ENCODE measurements around the gene EFNA5. TPM values are rescaled to one million over a fixed set of nuclear protein-coding genes. Genes with fewer than 3 reads are reported as not detected.

EFNA5 gene
- total and polyA plus RNA-seq, 2 experiments from 2014 or later, result 7.5 to 10.1 TPM

- no peak for TF ChIP-seq EZH2phosphoT487 (IDR thresholded peaks at IDR 0.05; ENCODE audit: unreplicated experiment)
Observed at GRCh38 chr5:107680099-107680498, 9.4 kb upstream of the EFNA5 start (continued).

- no peak overlapping the region for H2AFZ ChIP-seq
- H3K9me3 Mint-ChIP-seq, result no peaks in the 10 kb centered on the region
- no peaks in the 10 kb centered on the region for H3K36me3 Mint-ChIP-seq (ENCODE audit: low read depth)
- H3K79me2 ChIP-seq (replicated peaks; ENCODE audit: insufficient read depth), result no peaks in the 10 kb centered on the region
- no peaks in the 10 kb centered on the region for H3F3A ChIP-seq (replicated peaks; ENCODE audit: low read depth)
- peaks cover 9% of the 10 kb centered on the region for H3K27me3 Mint-ChIP-seq (ENCODE audit: insufficient read depth, low read depth, poor library complexity)
- H3K9me2 ChIP-seq (ENCODE audit: insufficient read depth), result no peaks in the 10 kb centered on the region
- peaks cover 12% of the 10 kb centered on the region for H3K4me1 ChIP-seq (ENCODE audit: insufficient read depth)
- no peak overlapping the region for H3K27ac Mint-ChIP-seq
- ATAC-seq (no peak), DNase-seq (ENCODE audit: low spot score) (no peak)
- no peaks in the 10 kb centered on the region for H4K20me1 ChIP-seq (replicated peaks; ENCODE audit: insufficient read depth)
- H3K4me1 Mint-ChIP-seq, result peaks cover 24% of the 10 kb centered on the region
- no peak for TF ChIP-seq POLR2AphosphoS5 (IDR thresholded peaks at IDR 0.05; ENCODE audit: low read depth)
- TF ChIP-seq ZNF331 (CRISPR knock-in tag; IDR thresholded peaks at IDR 0.05; ENCODE audit: low read depth), result no peak
- no peak for TF ChIP-seq EZH2 (IDR thresholded peaks at IDR 0.05; ENCODE audit: low read depth, unreplicated experiment)
- TF ChIP-seq ZNF462 (CRISPR knock-in tag; IDR thresholded peaks at IDR 0.05), result no peak
- no peak for TF ChIP-seq ETS1 (IDR thresholded peaks at IDR 0.05)
- TF ChIP-seq JUNB (IDR thresholded peaks at IDR 0.05; ENCODE audit: unreplicated experiment), result no peak
- TF ChIP-seq CREB1 (CRISPR knock-in tag; IDR thresholded peaks at IDR 0.05; ENCODE audit: low read depth), result no peak
- no peak for TF ChIP-seq ZNF114 (CRISPR knock-in tag; IDR thresholded peaks at IDR 0.05)
- TF ChIP-seq STAT1 (IDR thresholded peaks at IDR 0.05; ENCODE audit: unreplicated experiment), result no peak
- TF ChIP-seq NANOG (IDR thresholded peaks at IDR 0.05; ENCODE audit: borderline replicate concordance), result no peak
- no peak for TF ChIP-seq REST (IDR thresholded peaks at IDR 0.05; ENCODE audit: unreplicated experiment)
- no peak for TF ChIP-seq EZH2phosphoT487 (IDR thresholded peaks at IDR 0.05; ENCODE audit: unreplicated experiment)
- no peak for TF ChIP-seq CTCF (conservative IDR thresholded peaks at IDR 0.05; ENCODE audit: low read depth in 2 of 2)
- H3K4me3 ChIP-seq, result no peak overlapping the region
- H3K4me2 ChIP-seq, result no peak overlapping the region
- H3K27ac ChIP-seq (ENCODE audit: low read depth), result no peak overlapping the region
- no peaks in the 10 kb centered on the region for H3K36me3 ChIP-seq (ENCODE audit: insufficient read depth)
- no peak overlapping the region for H3K4me3 Mint-ChIP-seq
- H3K27me3 ChIP-seq (ENCODE audit: insufficient read depth), result peaks cover 3% of the 10 kb centered on the region; the same call in 1 of the 2 replicates
Observed at GRCh38 chr5:107676702-107677101, 6.0 kb upstream of the EFNA5 start.
